Mesenchymal stem cell (in vitro differentiated cells and primary cell): Measurements from ENCODE around the gene ZDHHC6.
A peak's percentile ranks its signal among the peaks of the same experiment; 100 is the strongest.

Source experiments
- DNase-seq: peaks from one replicate; pipeline ENCODE4 v3.0.0-alpha.2; 2013
- H2AFZ ChIP-seq: one replicate; pipeline ENCODE4 v1.6.1; 2013; ENCODE audit warnings: low read depth, mild to moderate bottlenecking, control low read depth, inconsistent platforms, low read length, moderate library complexity
- H2AK5ac ChIP-seq: 2 replicates; pipeline ENCODE4 v1.6.1; 2013; ENCODE audit warnings: low read length, moderate library complexity, mild to moderate bottlenecking, inconsistent platforms; ENCODE audit not compliant: severe bottlenecking
- H2BK120ac ChIP-seq: one replicate; pipeline ENCODE4 v1.6.1; 2013; ENCODE audit warnings: low read depth, mild to moderate bottlenecking, inconsistent platforms, low read length, moderate library complexity
- H2BK12ac ChIP-seq, 2 experiments: one replicate each; pipeline ENCODE4 v1.6.1; 2013; ENCODE audit warnings: inconsistent platforms in 2 of 2, low read length in 2 of 2, mild to moderate bottlenecking in 2 of 2, moderate library complexity in 2 of 2, control low read depth in 1 of 2
- H2BK15ac ChIP-seq: one replicate; pipeline ENCODE4 v1.6.1; 2013; ENCODE audit warnings: mild to moderate bottlenecking, low read depth, inconsistent platforms; ENCODE audit not compliant: poor library complexity, severe bottlenecking
- H2BK5ac ChIP-seq: 2 replicates; pipeline ENCODE4 v1.6.1; 2013; ENCODE audit warnings: low read depth, mild to moderate bottlenecking, low read length, control low read depth, inconsistent platforms; ENCODE audit not compliant: poor library complexity, severe bottlenecking
- H3K14ac ChIP-seq, 2 experiments: one replicate each; pipeline ENCODE4 v1.6.1; 2013; ENCODE audit warnings: inconsistent platforms in 2 of 2, low read length in 2 of 2, control low read depth in 1 of 2, mild to moderate bottlenecking in 1 of 2, moderate library complexity in 1 of 2
- H3K18ac ChIP-seq, 2 experiments: one replicate each; pipeline ENCODE4 v1.6.1; 2013; ENCODE audit warnings: inconsistent platforms in 2 of 2, low read length in 2 of 2, control low read depth in 1 of 2, low read depth in 1 of 2, mild to moderate bottlenecking in 1 of 2
- H3K23ac ChIP-seq, 2 experiments: one replicate each; pipeline ENCODE4 v1.6.1; 2013; ENCODE audit warnings: inconsistent platforms in 2 of 2, low read length in 2 of 2, mild to moderate bottlenecking in 2 of 2, moderate library complexity in 2 of 2, control low read depth in 1 of 2
- H3K27ac ChIP-seq: 2 replicates; pipeline ENCODE4 v1.5.1; 2013; ENCODE audit warnings: mild to moderate bottlenecking, moderate library complexity, low read length, control low read depth, inconsistent platforms; ENCODE audit not compliant: poor library complexity, severe bottlenecking
- H3K27me3 ChIP-seq, 2 experiments: 2 replicates each; pipeline versions ENCODE4 v1.6.1 to v1.7.0; 2013; ENCODE audit warnings: low read length in 2 of 2, mild to moderate bottlenecking in 2 of 2, moderate library complexity in 2 of 2, control low read depth in 1 of 2, inconsistent platforms in 1 of 2; ENCODE audit not compliant: control insufficient read depth in 1 of 2, insufficient read depth in 1 of 2
- H3K36me3 ChIP-seq, 2 experiments: 2 replicates each; pipeline versions ENCODE4 v1.6.1 to v1.7.0; 2013; ENCODE audit warnings: low read length in 2 of 2, control low read depth in 1 of 2, inconsistent platforms in 1 of 2, low read depth in 1 of 2, mild to moderate bottlenecking in 1 of 2; ENCODE audit not compliant: insufficient read depth in 2 of 2, control insufficient read depth in 1 of 2
- H3K4ac ChIP-seq, 2 experiments: one replicate each; pipeline ENCODE4 v1.6.1; 2013; ENCODE audit warnings: inconsistent platforms in 2 of 2, low read length in 2 of 2, mild to moderate bottlenecking in 2 of 2, moderate library complexity in 2 of 2, control low read depth in 1 of 2, low read depth in 1 of 2
- H3K4me1 ChIP-seq: 2 replicates; pipeline ENCODE4 v1.6.1; 2013; ENCODE audit warnings: low read depth, low read length, control low read depth; ENCODE audit not compliant: control insufficient read depth, insufficient read depth
- H3K4me2 ChIP-seq: 2 replicates; pipeline ENCODE4 v1.6.1; 2013; ENCODE audit warnings: low read length, mild to moderate bottlenecking, inconsistent platforms; ENCODE audit not compliant: poor library complexity, severe bottlenecking
- H3K4me3 ChIP-seq, 2 experiments: 2 replicates each; pipeline versions ENCODE4 v1.5.1 to v1.7.0; 2013; ENCODE audit warnings: low read length in 2 of 2, mild to moderate bottlenecking in 2 of 2, control low read depth in 1 of 2, low read depth in 1 of 2; ENCODE audit not compliant: insufficient read depth in 1 of 2
- H3K79me1 ChIP-seq: replicated peaks from 2 replicates; pipeline ENCODE4 v1.6.1; 2013; ENCODE audit warnings: mild to moderate bottlenecking, control low read depth, low read length, inconsistent platforms; ENCODE audit not compliant: poor library complexity, severe bottlenecking
- H3K9ac ChIP-seq: 2 replicates; pipeline ENCODE4 v1.7.0; 2013; ENCODE audit warnings: mild to moderate bottlenecking, low read length, moderate library complexity
- H3K9me3 ChIP-seq: 2 replicates; pipeline ENCODE4 v1.7.0; 2013; ENCODE audit warnings: mild to moderate bottlenecking, low read length; ENCODE audit not compliant: control insufficient read depth
- H4K8ac ChIP-seq: one replicate; pipeline ENCODE4 v1.6.1; 2013; ENCODE audit warnings: inconsistent platforms, mild to moderate bottlenecking, low read length, moderate library complexity
- H4K91ac ChIP-seq: one replicate; pipeline ENCODE4 v1.6.1; 2013; ENCODE audit warnings: mild to moderate bottlenecking, low read length, inconsistent platforms
- WGBS: methylation state at CpG from one replicate; pipeline ENCODE4 v1.1.7; 2013; ENCODE audit warnings: mixed read lengths; 5-methylcytosine and 5-hydroxymethylcytosine counted together

ZDHHC6 gene

DNA sequence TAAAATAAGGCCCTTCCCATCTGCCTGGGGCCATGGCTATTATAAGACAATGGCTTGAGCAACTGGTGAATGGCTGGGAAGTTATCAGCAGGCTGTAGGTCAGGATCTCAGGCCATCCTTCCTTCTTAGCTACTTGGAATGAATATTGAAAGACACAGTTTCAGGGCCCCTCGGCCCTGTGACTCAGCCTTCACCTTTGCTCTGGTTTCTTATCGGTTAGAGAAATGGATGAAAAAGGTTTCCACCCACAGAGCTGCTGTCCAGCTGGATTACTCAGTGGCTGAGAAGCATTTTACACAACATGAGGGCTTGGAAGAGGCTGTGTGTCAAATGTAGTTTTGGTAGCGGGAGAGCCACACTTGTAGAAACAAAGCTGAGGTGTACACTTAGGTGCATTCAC, 63.4 kb downstream of the ZDHHC6 start:
- no peak overlapping the region for H3K4ac ChIP-seq
- no peak overlapping the region for H3K4me2 ChIP-seq
- H3K27me3 ChIP-seq = no peaks in the 10 kb centered on the region
- peak overlapping the region in 1 of 2 experiments; percentile 5 for H3K4me3 ChIP-seq
- H3K27ac ChIP-seq = no peak overlapping the region
- H3K14ac ChIP-seq = no peak overlapping the region
- no peak overlapping the region for H3K23ac ChIP-seq
- no peaks in the 10 kb centered on the region for H3K4me1 ChIP-seq
- H2AK5ac ChIP-seq = no peak overlapping the region
- H2BK5ac ChIP-seq = no peak overlapping the region
- H3K18ac ChIP-seq = no peak overlapping the region
- H2BK120ac ChIP-seq = no peak overlapping the region
- H3K9ac ChIP-seq = no peak overlapping the region
- H2BK15ac ChIP-seq = no peak overlapping the region
- H4K91ac ChIP-seq = no peak overlapping the region
- H3K36me3 ChIP-seq = no peaks in the 10 kb centered on the region
- no peak overlapping the region for H4K8ac ChIP-seq
- H3K9me3 ChIP-seq = no peaks in the 10 kb centered on the region
- 20% methylated on average over 3 of the region's 3 CpGs for WGBS
- H3K79me1 ChIP-seq = no peaks in the 10 kb centered on the region
- peak; percentile 60 for DNase-seq
- H2AFZ ChIP-seq = no peak overlapping the region
- H2BK12ac ChIP-seq = no peak overlapping the region

DNA sequence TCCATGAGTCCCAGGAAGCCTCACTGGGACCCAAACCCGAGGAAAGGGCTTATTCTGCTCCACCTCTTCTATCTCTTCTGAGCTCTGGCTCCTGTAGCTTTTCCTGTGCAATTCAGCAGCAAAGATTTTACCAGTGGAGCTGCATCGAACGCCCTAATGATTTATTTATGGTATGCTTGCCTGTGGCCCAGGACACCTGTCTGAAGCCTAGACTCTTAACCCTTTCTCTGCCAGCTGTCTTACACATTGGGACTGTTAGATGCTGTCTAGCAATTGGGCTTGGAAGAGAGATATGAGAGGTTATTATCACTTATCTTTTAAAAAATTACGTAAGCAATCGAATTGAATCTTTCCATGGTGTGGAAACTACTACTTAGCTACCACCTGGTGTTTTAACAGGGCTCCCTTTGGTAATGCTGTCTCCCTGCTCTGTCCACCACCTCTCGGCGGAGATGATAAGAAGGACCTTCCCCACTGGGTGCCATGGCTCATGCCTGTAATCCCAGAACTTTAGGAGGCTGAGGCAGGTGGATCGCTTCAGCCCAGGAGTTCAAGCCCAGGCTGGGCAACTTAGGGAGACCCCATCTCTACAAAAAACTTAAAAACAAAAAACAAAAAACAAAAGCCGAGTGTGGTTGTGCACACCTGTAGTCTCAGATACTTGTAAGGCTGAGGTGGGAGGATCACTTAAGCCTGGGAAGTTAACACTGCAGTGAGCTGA, 64.0 kb downstream of the ZDHHC6 start:
- Histone ChIP-seq H2AK5ac (no peak overlapping the region), H3K4me3 (no peak overlapping the region), H3K9me3 (no peaks in the 10 kb centered on the region), H3K18ac (no peak overlapping the region), H3K14ac (no peak overlapping the region), H3K4me1 (no peaks in the 10 kb centered on the region), H3K9ac (no peak overlapping the region), H3K27ac (no peak overlapping the region), H2BK5ac (no peak overlapping the region), H3K4me2 (no peak overlapping the region), H4K91ac (no peak overlapping the region), H3K79me1 (no peaks in the 10 kb centered on the region), H2BK120ac (no peak overlapping the region), H3K23ac (no peak overlapping the region), H2BK12ac (no peak overlapping the region), H4K8ac (no peak overlapping the region), H3K4ac (no peak overlapping the region), H2BK15ac (no peak overlapping the region), H3K27me3 (no peaks in the 10 kb centered on the region), H3K36me3 (no peaks in the 10 kb centered on the region), H2AFZ (no peak overlapping the region)
- DNase-seq = no peak
- 72% methylated on average over 9 of the region's 9 CpGs for WGBS
